HCT116 (cell line): ENCODE measurements around the gene HOXB7. TPM values are rescaled to one million over a fixed set of nuclear protein-coding genes. Genes with fewer than 3 reads are reported as not detected.

ENCODE experiments used
- ATAC-seq: fragments of 200-7000 bp; cut with Tn5 transposase; 2 replicates; pipeline ENCODE4 v1.9.1; 2020; ENCODE audit warnings: mild to moderate bottlenecking, moderate library complexity
- BruUV-seq: library from RNA; stranded (reverse); fragments of 400-500 nt; replicated peaks from 2 replicates; lab custom pipeline; 2021; lab: Mats Ljungman, UMichigan
- CTCF ChIA-PET: fragments of 300-600 bp; sonication (Branson Sonifier 250); formaldehyde crosslinking; loops from one replicate; lab custom pipeline; 2021; ENCODE audit warnings: antibody characterized with exemption; lab: Charles Lee
- POLR2A ChIA-PET: fragments of 300-600, 350-600 bp; sonication (Branson Sonifier 250); formaldehyde crosslinking; loops from one replicate; lab custom pipeline; 2021; ENCODE audit warnings: antibody characterized with exemption; lab: Charles Lee
- RAD21 ChIA-PET, 2 experiments: fragments of 300-600 bp; sonication (Branson Sonifier 250); formaldehyde crosslinking; loops; one replicate each; lab custom pipeline; 2023; ENCODE audit warnings: low total read pairs in 2 of 2; ENCODE audit not compliant: uncharacterized antibody in 2 of 2, unreplicated experiment in 2 of 2, low non-redundant PET in 1 of 2; lab: Charles Lee
- DNase-seq: peaks from one replicate; pipeline ENCODE4 v3.0.0-alpha.2; 2010; ENCODE audit warnings: low read depth, low spot score
- H2AFZ ChIP-seq: fragments of 200-600 bp; shearing (Covaris generic), sonication (generic); 2 replicates; pipeline ENCODE4 v1.6.1; 2017; ENCODE audit warnings: low read depth, mixed run types, mixed read lengths, antibody characterized with exemption, low read length; ENCODE audit not compliant: poor library complexity, severe bottlenecking
- H3K27ac ChIP-seq: 2 replicates; pipeline ENCODE4 v1.5.1; 2012; ENCODE audit warnings: low read depth, low read length
- H3K27me3 ChIP-seq: fragments of 200-600 bp; sonication (generic); 2 replicates; pipeline ENCODE4 v1.6.1; 2016; ENCODE audit warnings: mixed run types, low read length, mixed read lengths; ENCODE audit not compliant: insufficient read depth
- H3K36me3 ChIP-seq, 2 experiments: fragments of 200-500 bp in 1 of 2; fragments of 200-600 bp in 1 of 2; sonication (Bioruptor generic) in 1 of 2; sonication (generic) in 1 of 2; 2 replicates each; pipeline versions ENCODE4 v1.5.1 to v1.6.1; 2014 to 2016; ENCODE audit warnings: low read length in 2 of 2, inconsistent platforms in 1 of 2, mixed read lengths in 1 of 2, mixed run types in 1 of 2; ENCODE audit not compliant: insufficient read depth in 2 of 2, control insufficient read depth in 1 of 2
- H3K4me1 ChIP-seq, 2 experiments: fragments of 200-600 bp in 1 of 2; sonication (generic) in 1 of 2; 2 replicates each; pipeline versions ENCODE4 v1.5.1 to v1.6.1; 2012 to 2017; ENCODE audit warnings: low read length in 2 of 2, inconsistent platforms in 1 of 2, mild to moderate bottlenecking in 1 of 2, mixed read lengths in 1 of 2, mixed run types in 1 of 2, moderate library complexity in 1 of 2; ENCODE audit not compliant: insufficient read depth in 2 of 2, control insufficient read depth in 1 of 2
- H3K4me2 ChIP-seq: fragments of 200-600 bp; sonication (generic); 2 replicates; pipeline ENCODE4 v1.6.1; 2017; ENCODE audit warnings: mixed run types, low read length, mixed read lengths
- H3K4me3 ChIP-seq, 2 experiments: fragments of 200-600 bp in 1 of 2; sonication (generic) in 1 of 2; replicated peaks in 1 of 2; 2 replicates each; pipeline ENCODE4 v1.5.1; 2011 to 2016; ENCODE audit warnings: low read length in 2 of 2, control low read depth in 1 of 2, low read depth in 1 of 2, mild to moderate bottlenecking in 1 of 2, mixed read lengths in 1 of 2, mixed run types in 1 of 2
- H3K79me2 ChIP-seq: fragments of 200-600 bp; sonication (generic); 2 replicates; pipeline ENCODE4 v1.6.1; 2017; ENCODE audit warnings: mild to moderate bottlenecking, mixed run types, low read length, moderate library complexity, mixed read lengths; ENCODE audit not compliant: insufficient read depth
- H3K9ac ChIP-seq: fragments of 200-600 bp; sonication (generic); 2 replicates; pipeline ENCODE4 v1.6.1; 2016; ENCODE audit warnings: low read length, mixed read lengths
- H3K9me2 ChIP-seq: fragments of 200-600 bp; sonication (generic), shearing (Covaris generic); 2 replicates; pipeline ENCODE4 v1.6.1; 2017; ENCODE audit warnings: mixed run types, mild to moderate bottlenecking, moderate library complexity; ENCODE audit not compliant: insufficient read depth
- H3K9me3 ChIP-seq, 2 experiments: fragments of 200-500 bp in 1 of 2; fragments of 200-600 bp in 1 of 2; sonication (Bioruptor generic) in 1 of 2; sonication (generic) in 1 of 2; 2 replicates each; pipeline ENCODE4 v1.6.1; 2014 to 2017; ENCODE audit warnings: low read length in 2 of 2, mixed read lengths in 2 of 2, inconsistent platforms in 1 of 2, low read depth in 1 of 2, mild to moderate bottlenecking in 1 of 2, mixed run types in 1 of 2, moderate library complexity in 1 of 2; ENCODE audit not compliant: control insufficient read depth in 1 of 2, insufficient read depth in 1 of 2
- H4K20me1 ChIP-seq: fragments of 200-600 bp; sonication (generic), shearing (Covaris generic); 2 replicates; pipeline ENCODE4 v1.6.1; 2017; ENCODE audit warnings: mixed run types, mild to moderate bottlenecking, moderate library complexity; ENCODE audit not compliant: insufficient read depth
- CEBPB ChIP-seq: IDR thresholded peaks from 2 replicates; pipeline ENCODE4 v1.6.1; 2012; ENCODE audit warnings: low read depth
- ELF1 ChIP-seq: IDR thresholded peaks from 2 replicates; pipeline ENCODE4 v1.6.1; 2012; ENCODE audit warnings: low read depth, borderline replicate concordance
- EZH2phosphoT487 ChIP-seq: fragments of 200-600 bp; IDR thresholded peaks from 2 replicates; pipeline ENCODE4 v1.6.1; 2018; ENCODE audit warnings: antibody characterized with exemption, borderline replicate concordance
- FOSL1 ChIP-seq: IDR thresholded peaks from 2 replicates; pipeline ENCODE4 v1.6.1; 2012; ENCODE audit warnings: low read depth
- POLR2A ChIP-seq: IDR thresholded peaks from 2 replicates; pipeline ENCODE4 v1.7.0; 2011; ENCODE audit warnings: borderline replicate concordance; ENCODE audit not compliant: insufficient read depth, insufficient read length; ENCODE audit errors: extremely low read depth
- RAD21 ChIP-seq: IDR thresholded peaks from 2 replicates; pipeline ENCODE4 v1.6.1; 2012; ENCODE audit warnings: low read depth, mild to moderate bottlenecking
- SIN3A ChIP-seq: IDR thresholded peaks from 2 replicates; pipeline ENCODE4 v1.6.1; 2012; ENCODE audit warnings: low read depth
- SRF ChIP-seq: IDR thresholded peaks from 2 replicates; pipeline ENCODE4 v1.6.1; 2012; ENCODE audit warnings: low read depth
- TCF7L2 ChIP-seq: IDR thresholded peaks from 2 replicates; pipeline ENCODE4 v1.7.0; 2011; ENCODE audit warnings: borderline replicate concordance, inconsistent platforms; ENCODE audit not compliant: insufficient read depth, insufficient read length; ENCODE audit errors: extremely low read depth
- ZFX ChIP-seq: fragments of 450-650 bp; IDR thresholded peaks from 2 replicates; pipeline ENCODE4 v1.6.1; 2017
- intact Hi-C: fragments of 100-400 bp; cut with micrococcal nuclease; formaldehyde crosslinking; loops from 2 replicates; pipeline ENCODE4 v1.10.0; 2022
- total RNA-seq: library from RNA; stranded (reverse); gene quantifications from one replicate; pipeline ENCODE4 v1.2.1, GENCODE V29; 2021; ENCODE audit not compliant: unreplicated experiment
- TF ChIP-seq, protein P1 (sequence below): IDR thresholded peaks from 2 replicates; pipeline ENCODE4 v1.6.1; 2012; ENCODE audit warnings: low read depth
- TF ChIP-seq, protein P2 (sequence below): IDR thresholded peaks from 2 replicates; pipeline ENCODE4 v1.6.1; 2012

Gene HOXB7
- total RNA-seq, 1 experiment from 2014 or later: 33.6 TPM

DNA sequence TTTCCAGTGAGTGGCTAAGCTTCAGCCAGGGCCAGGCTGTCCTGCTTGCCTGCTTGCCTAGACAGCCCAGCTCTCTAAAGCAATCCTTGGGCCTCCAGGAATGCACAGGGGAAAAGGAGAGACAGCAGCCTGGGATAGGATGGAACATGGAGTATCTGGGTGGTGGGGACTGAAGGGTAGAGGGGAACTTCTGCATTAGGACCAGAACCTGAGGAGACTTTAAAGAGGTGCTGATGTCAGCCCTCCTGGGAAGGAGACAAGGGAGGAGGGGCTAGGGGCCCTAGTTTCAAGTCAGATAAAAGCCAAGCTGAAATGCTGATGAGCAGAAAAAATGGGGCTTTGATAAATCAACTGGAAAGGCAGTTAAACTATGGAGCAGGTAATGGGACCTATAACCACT, 1.8 kb downstream of the HOXB7 start:
- H3K27me3 ChIP-seq: no peaks in the 10 kb centered on the region
- no peaks in the 10 kb centered on the region for H3K9me2 ChIP-seq
- peak overlapping the region; percentile 80 to 90; a peak in 3 of 4 replicates for H3K4me3 ChIP-seq
- intact Hi-C loops: no loop called here
- TF ChIP-seq FOSL1: no peak
- TF ChIP-seq, protein P1, sequence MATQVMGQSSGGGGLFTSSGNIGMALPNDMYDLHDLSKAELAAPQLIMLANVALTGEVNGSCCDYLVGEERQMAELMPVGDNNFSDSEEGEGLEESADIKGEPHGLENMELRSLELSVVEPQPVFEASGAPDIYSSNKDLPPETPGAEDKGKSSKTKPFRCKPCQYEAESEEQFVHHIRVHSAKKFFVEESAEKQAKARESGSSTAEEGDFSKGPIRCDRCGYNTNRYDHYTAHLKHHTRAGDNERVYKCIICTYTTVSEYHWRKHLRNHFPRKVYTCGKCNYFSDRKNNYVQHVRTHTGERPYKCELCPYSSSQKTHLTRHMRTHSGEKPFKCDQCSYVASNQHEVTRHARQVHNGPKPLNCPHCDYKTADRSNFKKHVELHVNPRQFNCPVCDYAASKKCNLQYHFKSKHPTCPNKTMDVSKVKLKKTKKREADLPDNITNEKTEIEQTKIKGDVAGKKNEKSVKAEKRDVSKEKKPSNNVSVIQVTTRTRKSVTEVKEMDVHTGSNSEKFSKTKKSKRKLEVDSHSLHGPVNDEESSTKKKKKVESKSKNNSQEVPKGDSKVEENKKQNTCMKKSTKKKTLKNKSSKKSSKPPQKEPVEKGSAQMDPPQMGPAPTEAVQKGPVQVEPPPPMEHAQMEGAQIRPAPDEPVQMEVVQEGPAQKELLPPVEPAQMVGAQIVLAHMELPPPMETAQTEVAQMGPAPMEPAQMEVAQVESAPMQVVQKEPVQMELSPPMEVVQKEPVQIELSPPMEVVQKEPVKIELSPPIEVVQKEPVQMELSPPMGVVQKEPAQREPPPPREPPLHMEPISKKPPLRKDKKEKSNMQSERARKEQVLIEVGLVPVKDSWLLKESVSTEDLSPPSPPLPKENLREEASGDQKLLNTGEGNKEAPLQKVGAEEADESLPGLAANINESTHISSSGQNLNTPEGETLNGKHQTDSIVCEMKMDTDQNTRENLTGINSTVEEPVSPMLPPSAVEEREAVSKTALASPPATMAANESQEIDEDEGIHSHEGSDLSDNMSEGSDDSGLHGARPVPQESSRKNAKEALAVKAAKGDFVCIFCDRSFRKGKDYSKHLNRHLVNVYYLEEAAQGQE: no peak
- no peak for TF ChIP-seq RAD21
- TF ChIP-seq SRF: no peak
- no peak for TF ChIP-seq POLR2A
- no peak for TF ChIP-seq CEBPB
- TF ChIP-seq, protein P2, sequence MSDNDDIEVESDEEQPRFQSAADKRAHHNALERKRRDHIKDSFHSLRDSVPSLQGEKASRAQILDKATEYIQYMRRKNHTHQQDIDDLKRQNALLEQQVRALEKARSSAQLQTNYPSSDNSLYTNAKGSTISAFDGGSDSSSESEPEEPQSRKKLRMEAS: no peak
- TF ChIP-seq TCF7L2: no peak
- TF ChIP-seq ELF1: no peak
- no peak for TF ChIP-seq ZFX
- no peak for TF ChIP-seq SIN3A
- no peak for TF ChIP-seq EZH2phosphoT487
- no peaks in the 10 kb centered on the region for H3K9me3 ChIP-seq
- H2AFZ ChIP-seq: no peak overlapping the region
- H3K79me2 ChIP-seq: peaks cover 70% of the 10 kb centered on the region
- peak overlapping the region; percentile 97 for H3K9ac ChIP-seq
- ChIA-PET RAD21 (no interaction called here), POLR2A (no interaction called here), CTCF (interaction anchor here (1.2 to 1.6 kb wide), 5 partner anchors 8 to 583 kb away, joined by 4 to 6 read pairs (median 5); no protein-coding TSS in a partner anchor)
- H3K4me2 ChIP-seq: peak overlapping the region; percentile 95
- DNase-seq (no peak), ATAC-seq (no peak)
- H3K27ac ChIP-seq: peak overlapping the region; percentile 98
- no peaks in the 10 kb centered on the region for H3K36me3 ChIP-seq
- no TSS peak for BruUV-seq
- H3K4me1 ChIP-seq: peaks cover 26 to 61% of the 10 kb centered on the region in 2 experiments
- H4K20me1 ChIP-seq: no peaks in the 10 kb centered on the region
